ENCODE measurements around the gene EVA1B. TPM values are rescaled to one million over a fixed set of nuclear protein-coding genes. Genes with fewer than 3 reads are reported as not detected.

The EVA1B gene
- total and polyA plus RNA-seq, 2 donors (not counting 3 experiments of a cell fraction or from before 2014, with no cell fraction given): 64.7 to 132 TPM

GRCh38 chr1:36337830-36338229, 14.4 kb upstream of the EVA1B start:
- no peaks in the 10 kb centered on the region for H3K9me1 ChIP-seq (replicated peaks; ENCODE audit: control insufficient read depth, extremely low read depth, insufficient read depth, low read length)
- H3K79me2 ChIP-seq (ENCODE audit: control insufficient read depth, insufficient read depth, low read length): no peaks in the 10 kb centered on the region
- H3K9me3 ChIP-seq (replicated peaks; ENCODE audit: control insufficient read depth, insufficient read depth, low read length): no peaks in the 10 kb centered on the region
- H3K27me3 ChIP-seq (ENCODE audit: control insufficient read depth in 2 of 2, insufficient read depth in 2 of 2, low read length in 2 of 2): no peaks in the 10 kb centered on the region
- TF ChIP-seq MAX (IDR thresholded peaks at IDR 0.05; ENCODE audit: insufficient read depth, insufficient read length) (no peak), FOS (IDR thresholded peaks at IDR 0.05; ENCODE audit: borderline replicate concordance, insufficient read depth, low read length) (no peak), GATA2 (IDR thresholded peaks at IDR 0.05; ENCODE audit: insufficient read depth, insufficient read length, low read depth, low read length) (no peak), MYC (IDR thresholded peaks at IDR 0.05; ENCODE audit: low read depth, low read length) (no peak), POLR2AphosphoS5 (IDR thresholded peaks at IDR 0.05; ENCODE audit: insufficient read depth, low read depth, low read length) (no peak), POLR2A (IDR thresholded peaks at IDR 0.05; ENCODE audit: low read depth, low read length) (no peak), EZH2 (IDR thresholded peaks at IDR 0.05; ENCODE audit: borderline replicate concordance, low read depth, low read length, severe bottlenecking) (no peak), JUN (IDR thresholded peaks at IDR 0.05; ENCODE audit: borderline replicate concordance, insufficient read depth, insufficient read length, low read depth) (no peak), CTCF (IDR thresholded peaks at IDR 0.05; ENCODE audit: extremely low read depth in 1 of 2, insufficient read depth in 1 of 2, low read depth in 1 of 2, low read length in 2 of 2) (no peak)
- no peak overlapping the region for H3K9ac ChIP-seq (replicated peaks; ENCODE audit: extremely low read depth, insufficient read depth, low read length)
- no peak overlapping the region for H3K27ac ChIP-seq (ENCODE audit: insufficient read depth, low read depth, low read length)
- FAIRE-seq: no peak
- intact Hi-C loops (cut with micrococcal nuclease): no loop called here
- H3K4me2 ChIP-seq (ENCODE audit: insufficient read depth, low read length): no peak overlapping the region
- no peak overlapping the region for H3K4me3 ChIP-seq (replicated peaks in 1 of 3; ENCODE audit: insufficient read depth in 1 of 3, low read depth in 1 of 3, low read length in 3 of 3)
- CTCF ChIA-PET: no interaction called here
- no peaks in the 10 kb centered on the region for H4K20me1 ChIP-seq (replicated peaks; ENCODE audit: control insufficient read depth, extremely low read depth, insufficient read depth, low read length)
- H2AFZ ChIP-seq (ENCODE audit: low read depth, low read length): no peak overlapping the region
- peaks cover 15% of the 10 kb centered on the region for H3K4me1 ChIP-seq (ENCODE audit: control insufficient read depth, extremely low read depth, insufficient read depth, low read length)
- no TSS peak for BruUV-seq (replicated peaks)
- no peak for DNase-seq (ENCODE audit: low read depth, low spot score)
- dilution Hi-C loops (cut with MboI; ENCODE audit: extremely low pct_ligation_motif_present, low sequenced_read_pairs): no loop called here
- H3K36me3 ChIP-seq (ENCODE audit: control insufficient read depth in 2 of 2, extremely low read depth in 1 of 2, insufficient read depth in 2 of 2, low read length in 2 of 2): peaks cover 0 to 1% of the 10 kb centered on the region in 2 experiments
- POLR2A ChIA-PET: no interaction called here

Measured in endothelial cell of umbilical vein (primary cell).